Panc1 (cell line): ENCODE data around the gene PADI1. TPM values are rescaled to one million over a fixed set of nuclear protein-coding genes. Genes with fewer than 3 reads are reported as not detected.

Experiments used
- ATAC-seq: fragments of 200-7000 bp; cut with Tn5 transposase; 2 replicates; pipeline ENCODE4 v1.9.1; 2020; ENCODE audit warnings: mild to moderate bottlenecking, moderate library complexity
- BruUV-seq: library from RNA; stranded (reverse); fragments of 400-500 nt; replicated peaks from 2 replicates; lab custom pipeline; 2021; lab: Mats Ljungman, UMichigan
- CTCF ChIA-PET: fragments of 300-600 bp; sonication (Branson Sonifier 250); formaldehyde crosslinking; loops from one replicate; lab custom pipeline; 2022; ENCODE audit warnings: antibody characterized with exemption; lab: Charles Lee
- POLR2A ChIA-PET: fragments of 300-600 bp; sonication (Branson Sonifier 250); formaldehyde crosslinking; loops from one replicate; lab custom pipeline; 2022; ENCODE audit warnings: antibody characterized with exemption; lab: Charles Lee
- DNase-seq: peaks from one replicate; pipeline ENCODE4 v3.0.0-alpha.2; 2010; ENCODE audit warnings: low read depth, low spot score
- H3K27ac ChIP-seq: 2 replicates; pipeline ENCODE4 v1.5.1; 2011; ENCODE audit warnings: mild to moderate bottlenecking, low read length, inconsistent platforms
- H3K27me3 ChIP-seq: fragments of 200-500 bp; sonication (Bioruptor generic); 2 replicates; pipeline ENCODE4 v1.6.0; 2014; ENCODE audit warnings: low read length, inconsistent platforms; ENCODE audit not compliant: control insufficient read depth, insufficient read depth
- H3K36me3 ChIP-seq: fragments of 200-500 bp; sonication (Bioruptor generic); 2 replicates; pipeline ENCODE4 v1.5.1; 2014; ENCODE audit warnings: inconsistent platforms, mild to moderate bottlenecking, low read length, moderate library complexity; ENCODE audit not compliant: control insufficient read depth, insufficient read depth
- H3K4me1 ChIP-seq: 2 replicates; pipeline ENCODE4 v1.5.1; 2011; ENCODE audit warnings: inconsistent platforms, mild to moderate bottlenecking, low read length, moderate library complexity; ENCODE audit not compliant: control insufficient read depth, insufficient read depth
- H3K4me3 ChIP-seq, 2 experiments: 2 replicates each; pipeline ENCODE4 v1.5.1; 2011 to 2012; ENCODE audit warnings: low read depth in 2 of 2, low read length in 2 of 2, mild to moderate bottlenecking in 2 of 2, inconsistent platforms in 1 of 2, moderate library complexity in 1 of 2
- H3K9me3 ChIP-seq: fragments of 200-500 bp; sonication (Bioruptor generic); 2 replicates; pipeline ENCODE4 v1.5.1; 2014; ENCODE audit warnings: low read depth, mild to moderate bottlenecking, inconsistent platforms, low read length, moderate library complexity; ENCODE audit not compliant: control insufficient read depth, insufficient read depth
- POLR2AphosphoS5 ChIP-seq: IDR thresholded peaks from 2 replicates; pipeline ENCODE4 v1.6.1; 2012; ENCODE audit warnings: mild to moderate bottlenecking, low read depth, low read length, moderate library complexity
- SIN3A ChIP-seq: IDR thresholded peaks from 2 replicates; pipeline ENCODE4 v1.6.1; 2012; ENCODE audit warnings: low read depth, mild to moderate bottlenecking, low read length, moderate library complexity, borderline replicate concordance; ENCODE audit not compliant: insufficient read depth
- TCF7L2 ChIP-seq: IDR thresholded peaks from 2 replicates; pipeline ENCODE4 v1.6.1; 2011; ENCODE audit warnings: mild to moderate bottlenecking, low read depth, low read length, inconsistent platforms
- in situ Hi-C: cut with HindIII; loops from 2 replicates; pipeline ENCODE4 v1.10.0; 2016; ENCODE audit warnings: low sequenced_read_pairs, low pct_unique_long_range_greater_than_20kb
- intact Hi-C: fragments of 100-400 bp; cut with micrococcal nuclease; formaldehyde crosslinking; loops from one replicate; pipeline ENCODE4 v1.10.0; 2022; ENCODE audit not compliant: unreplicated experiment
- total RNA-seq: library from RNA; stranded (reverse); gene quantifications from one replicate; pipeline ENCODE4 v1.2.1, GENCODE V29; 2021; ENCODE audit not compliant: unreplicated experiment
- TF ChIP-seq, protein P1 (sequence below): fragments of 450-650 bp; IDR thresholded peaks from 2 replicates; pipeline ENCODE4 v1.5.1; 2017; ENCODE audit warnings: mild to moderate bottlenecking

Gene PADI1
- total RNA-seq, 1 experiment from 2014 or later = 2.3 TPM

GRCh38 chr1:17161137-17161740 is 43.7 kb upstream of the PADI1 start:
- POLR2A ChIA-PET = no interaction called here
- in situ Hi-C loops = no loop called here
- TF ChIP-seq TCF7L2 (no peak), POLR2AphosphoS5 (no peak), SIN3A (no peak)
- TF ChIP-seq, protein P1, sequence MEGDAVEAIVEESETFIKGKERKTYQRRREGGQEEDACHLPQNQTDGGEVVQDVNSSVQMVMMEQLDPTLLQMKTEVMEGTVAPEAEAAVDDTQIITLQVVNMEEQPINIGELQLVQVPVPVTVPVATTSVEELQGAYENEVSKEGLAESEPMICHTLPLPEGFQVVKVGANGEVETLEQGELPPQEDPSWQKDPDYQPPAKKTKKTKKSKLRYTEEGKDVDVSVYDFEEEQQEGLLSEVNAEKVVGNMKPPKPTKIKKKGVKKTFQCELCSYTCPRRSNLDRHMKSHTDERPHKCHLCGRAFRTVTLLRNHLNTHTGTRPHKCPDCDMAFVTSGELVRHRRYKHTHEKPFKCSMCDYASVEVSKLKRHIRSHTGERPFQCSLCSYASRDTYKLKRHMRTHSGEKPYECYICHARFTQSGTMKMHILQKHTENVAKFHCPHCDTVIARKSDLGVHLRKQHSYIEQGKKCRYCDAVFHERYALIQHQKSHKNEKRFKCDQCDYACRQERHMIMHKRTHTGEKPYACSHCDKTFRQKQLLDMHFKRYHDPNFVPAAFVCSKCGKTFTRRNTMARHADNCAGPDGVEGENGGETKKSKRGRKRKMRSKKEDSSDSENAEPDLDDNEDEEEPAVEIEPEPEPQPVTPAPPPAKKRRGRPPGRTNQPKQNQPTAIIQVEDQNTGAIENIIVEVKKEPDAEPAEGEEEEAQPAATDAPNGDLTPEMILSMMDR = no peak
- Histone ChIP-seq H3K9me3 (no peaks in the 10 kb centered on the region), H3K27ac (peak overlapping the region; percentile 64), H3K4me1 (peaks cover 10% of the 10 kb centered on the region; the same call in 1 of the 2 replicates), H3K4me3 (no peak overlapping the region), H3K27me3 (no peaks in the 10 kb centered on the region), H3K36me3 (no peaks in the 10 kb centered on the region)
- CTCF ChIA-PET = no interaction called here
- intact Hi-C loops = no loop called here
- no peak for ATAC-seq
- no TSS peak for BruUV-seq
- no peak for DNase-seq

DNA sequence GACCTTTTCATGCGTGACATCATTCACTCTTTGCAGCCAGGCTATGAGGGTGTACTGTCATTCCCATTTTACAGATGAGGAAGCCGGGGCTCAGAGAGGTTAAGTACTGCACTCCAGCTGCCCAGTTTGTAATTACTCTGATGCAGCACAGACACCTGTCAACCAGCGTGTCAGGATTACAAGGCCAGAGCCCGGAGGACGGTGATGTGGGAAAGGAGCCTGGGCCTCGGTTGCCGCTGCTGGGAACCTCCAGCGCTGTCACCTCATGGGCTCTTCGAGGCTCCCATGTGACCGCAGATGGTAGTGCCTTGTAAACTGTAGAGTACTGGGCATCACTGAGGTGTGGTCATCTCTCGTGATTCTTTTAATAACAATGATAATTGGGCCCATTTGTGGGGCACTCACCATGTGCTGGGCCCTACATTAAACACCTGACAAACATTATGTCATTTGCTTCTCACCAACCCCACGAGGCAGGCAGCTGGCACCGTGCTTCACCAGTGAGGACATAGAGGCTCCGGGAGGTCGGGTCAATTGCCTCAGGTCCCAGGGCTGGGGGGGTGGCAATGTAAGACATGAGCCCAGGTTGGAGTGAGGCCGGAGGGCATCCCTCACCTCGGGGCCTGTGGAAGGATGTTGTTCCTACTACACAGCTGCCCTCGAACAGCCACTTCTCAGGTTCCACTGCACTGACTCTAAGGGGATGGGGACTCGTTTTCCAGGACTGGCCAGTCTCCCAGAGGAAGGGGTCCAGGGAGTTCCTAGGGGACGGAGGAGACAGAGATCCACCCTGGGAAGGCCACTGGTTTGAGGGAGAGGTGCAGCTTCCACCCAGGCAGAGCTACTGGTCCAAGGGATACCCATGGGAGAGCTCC is 42.8 kb upstream of the PADI1 start:
- no TSS peak for BruUV-seq
- Histone ChIP-seq H3K27me3 (no peaks in the 10 kb centered on the region), H3K4me1 (peaks cover 13% of the 10 kb centered on the region; the same call in 1 of the 2 replicates), H3K27ac (peak overlapping the region; percentile 64), H3K4me3 (no peak overlapping the region), H3K36me3 (no peaks in the 10 kb centered on the region), H3K9me3 (no peaks in the 10 kb centered on the region)
- ATAC-seq (peak; percentile 24; the same call in 1 of the 2 replicates), DNase-seq (no peak)
- no peak for TF ChIP-seq TCF7L2
- ChIA-PET POLR2A (no interaction called here), CTCF (no interaction called here)
- in situ Hi-C loops (no loop called here), intact Hi-C loops (no loop called here)

- CTCF ChIA-PET = no interaction called here
- in situ Hi-C loops = no loop called here
Measured at GRCh38 chr1:17162941-17163340, 42.0 kb upstream of the PADI1 start.

More at GRCh38 chr1:17162941-17163340, 42.0 kb upstream of the PADI1 start:
- H3K36me3 ChIP-seq = no peaks in the 10 kb centered on the region
- no peaks in the 10 kb centered on the region for H3K9me3 ChIP-seq
- POLR2A ChIA-PET = no interaction called here
- TF ChIP-seq, protein P1 = no peak
- no peak for TF ChIP-seq POLR2AphosphoS5
- no peak overlapping the region for H3K4me3 ChIP-seq
- peaks cover 20% of the 10 kb centered on the region for H3K4me1 ChIP-seq
- ATAC-seq = peak; percentile 41
- H3K27ac ChIP-seq = peak overlapping the region; percentile 64
- intact Hi-C loops = no loop called here
- no peaks in the 10 kb centered on the region for H3K27me3 ChIP-seq
- DNase-seq = no peak
- no TSS peak for BruUV-seq
